DMS114 treated with DMSO at 0.1 percent for 48 hours (cell line): ENCODE data around the gene SLC19A2.
A peak's percentile ranks its signal among the peaks of the same experiment; 100 is the strongest.
"Not testable (repeated sequence)": the region's sequence is repeated elsewhere in the genome, so short reads cannot be mapped to it uniquely, and the experiment has no call there.

Experiments
- DNase-seq: peaks from one replicate; lab custom pipeline; 2025; ENCODE audit not compliant: unreplicated experiment; lab: John Stamatoyannopoulos, UW

SLC19A2 gene

GRCh38 chr1:169485431-169486280, at the start of gene SLC19A2:
SLC19A2 (minus strand) TSS chr1:169485944; CDS start chr1:169485766, 178 bp downstream.
- DNase-seq: peak; percentile 92

GRCh38 chr1:169534653-169535052, 48.9 kb upstream of the SLC19A2 start:
- no peak for DNase-seq

- not testable (repeated sequence) for DNase-seq
Measured at GRCh38 chr1:169533528-169534190, 47.9 kb upstream of the SLC19A2 start.

- no peak for DNase-seq
Measured at GRCh38 chr1:169530448-169530847, 44.7 kb upstream of the SLC19A2 start.

- DNase-seq: no peak
Measured at GRCh38 chr1:169529068-169529642, 43.4 kb upstream of the SLC19A2 start.

GRCh38 chr1:169528215-169529067, 42.7 kb upstream of the SLC19A2 start:
- DNase-seq: no peak

GRCh38 chr1:169527451-169528214, 41.9 kb upstream of the SLC19A2 start:
- DNase-seq: no peak

- no peak for DNase-seq
Measured at GRCh38 chr1:169527001-169527400, 41.3 kb upstream of the SLC19A2 start.

GRCh38 chr1:169526120-169526832, 40.5 kb upstream of the SLC19A2 start:
- DNase-seq: no peak

GRCh38 chr1:169525391-169525790, 39.6 kb upstream of the SLC19A2 start:
- DNase-seq: no peak

GRCh38 chr1:169523904-169524303, 38.2 kb upstream of the SLC19A2 start:
- DNase-seq: no peak

- no peak for DNase-seq
Measured at GRCh38 chr1:169521226-169521625, 35.5 kb upstream of the SLC19A2 start.

GRCh38 chr1:169517558-169518186, 31.9 kb upstream of the SLC19A2 start:
- DNase-seq: no peak

- DNase-seq: no peak
Measured at GRCh38 chr1:169515641-169516040, 29.9 kb upstream of the SLC19A2 start.

- no peak for DNase-seq
Measured at GRCh38 chr1:169514566-169515270, 29.0 kb upstream of the SLC19A2 start.

GRCh38 chr1:169513208-169513607, 27.5 kb upstream of the SLC19A2 start:
- no peak for DNase-seq

GRCh38 chr1:169511316-169512005, 25.7 kb upstream of the SLC19A2 start:
- no peak for DNase-seq

GRCh38 chr1:169510060-169510459, 24.3 kb upstream of the SLC19A2 start:
- DNase-seq: no peak
